Adrenal gland (tissue), 5 donors: ENCODE measurements around the gene ZNF724.

Source experiments
- POLR2A ChIP-seq, 2 donors: fragments of 450-650 bp; IDR thresholded peaks; one replicate each; pipeline ENCODE4 v1.6.1; 2017; ENCODE audit warnings: antibody characterized with exemption in 2 of 2, mild to moderate bottlenecking in 2 of 2, moderate library complexity in 1 of 2
- TF ChIP-seq, protein P1 (sequence below), 6 experiments: fragments of 450-650 bp in 4 of 6; fragments of 200-600 bp in 2 of 6; sonication (generic) in 1 of 6; IDR thresholded peaks; 1 replicate in 5 of 6; 2 replicates in 1 of 6; pipeline versions ENCODE4 v1.5.1 to v1.8.0; 2016 to 2021; ENCODE audit warnings: antibody characterized with exemption in 6 of 6, mild to moderate bottlenecking in 2 of 6, moderate library complexity in 1 of 6
- donor health status: DM: no; HTN: no; CAD: no.

- TF ChIP-seq, protein P1, sequence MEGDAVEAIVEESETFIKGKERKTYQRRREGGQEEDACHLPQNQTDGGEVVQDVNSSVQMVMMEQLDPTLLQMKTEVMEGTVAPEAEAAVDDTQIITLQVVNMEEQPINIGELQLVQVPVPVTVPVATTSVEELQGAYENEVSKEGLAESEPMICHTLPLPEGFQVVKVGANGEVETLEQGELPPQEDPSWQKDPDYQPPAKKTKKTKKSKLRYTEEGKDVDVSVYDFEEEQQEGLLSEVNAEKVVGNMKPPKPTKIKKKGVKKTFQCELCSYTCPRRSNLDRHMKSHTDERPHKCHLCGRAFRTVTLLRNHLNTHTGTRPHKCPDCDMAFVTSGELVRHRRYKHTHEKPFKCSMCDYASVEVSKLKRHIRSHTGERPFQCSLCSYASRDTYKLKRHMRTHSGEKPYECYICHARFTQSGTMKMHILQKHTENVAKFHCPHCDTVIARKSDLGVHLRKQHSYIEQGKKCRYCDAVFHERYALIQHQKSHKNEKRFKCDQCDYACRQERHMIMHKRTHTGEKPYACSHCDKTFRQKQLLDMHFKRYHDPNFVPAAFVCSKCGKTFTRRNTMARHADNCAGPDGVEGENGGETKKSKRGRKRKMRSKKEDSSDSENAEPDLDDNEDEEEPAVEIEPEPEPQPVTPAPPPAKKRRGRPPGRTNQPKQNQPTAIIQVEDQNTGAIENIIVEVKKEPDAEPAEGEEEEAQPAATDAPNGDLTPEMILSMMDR (IDR thresholded peaks at IDR 0.05): no peak
- TF ChIP-seq POLR2A (IDR thresholded peaks at IDR 0.05): peak in 1 of 2 donors; percentile 67
These were observed at the start of gene ZNF724 for GRCh38 chr19:23249911-23250649.
